MM.1S (cell line): ENCODE measurements around the gene MACROD2.
A peak's percentile ranks its signal among the peaks of the same experiment; 100 is the strongest.

ENCODE experiments used
- DNase-seq: peaks from one replicate; pipeline ENCODE4 v3.0.0-alpha.2; 2015
- H2AFZ ChIP-seq: fragments of 300-600 bp; sonication (generic); 2 replicates; pipeline ENCODE4 v1.6.0; 2016; ENCODE audit warnings: antibody characterized with exemption, low read length
- H3F3A ChIP-seq: fragments of 300-600 bp; sonication (generic); 2 replicates; pipeline ENCODE4 v1.6.1; 2016; ENCODE audit warnings: mild to moderate bottlenecking, antibody characterized with exemption, low read length, moderate library complexity, mixed read lengths; ENCODE audit not compliant: insufficient read depth
- H3K27ac ChIP-seq: fragments of 300-600 bp; sonication (generic); 2 replicates; pipeline ENCODE4 v1.5.1; 2016; ENCODE audit warnings: mild to moderate bottlenecking, low read length
- H3K27me3 ChIP-seq: fragments of 300-600 bp; sonication (generic); replicated peaks from 2 replicates; pipeline ENCODE4 v1.6.0; 2016; ENCODE audit warnings: low read length; ENCODE audit not compliant: insufficient read depth
- H3K36me3 ChIP-seq: fragments of 300-600 bp; sonication (generic); replicated peaks from 2 replicates; pipeline ENCODE4 v1.6.1; 2016; ENCODE audit warnings: mild to moderate bottlenecking, low read length, mixed read lengths; ENCODE audit not compliant: insufficient read depth
- H3K4me1 ChIP-seq: fragments of 300-600 bp; sonication (generic); 2 replicates; pipeline ENCODE4 v1.6.1; 2016; ENCODE audit warnings: low read length, mixed read lengths
- H3K4me2 ChIP-seq: fragments of 300-600 bp; sonication (generic); 2 replicates; pipeline ENCODE4 v1.6.0; 2016; ENCODE audit warnings: low read depth, low read length
- H3K4me3 ChIP-seq: fragments of 300-600 bp; sonication (generic); 2 replicates; pipeline ENCODE4 v1.5.1; 2016; ENCODE audit warnings: low read length, mixed read lengths
- H3K79me2 ChIP-seq: fragments of 300-600 bp; sonication (generic); 2 replicates; pipeline ENCODE4 v1.6.1; 2016; ENCODE audit warnings: mixed run types, low read length, mixed read lengths
- H3K9ac ChIP-seq: fragments of 300-600 bp; sonication (generic); 2 replicates; pipeline ENCODE4 v1.6.1; 2016; ENCODE audit warnings: low read length, mixed read lengths
- H3K9me2 ChIP-seq: fragments of 300-600 bp; sonication (generic); replicated peaks from 2 replicates; pipeline ENCODE4 v1.6.1; 2016; ENCODE audit warnings: mild to moderate bottlenecking, low read length, mixed read lengths; ENCODE audit not compliant: insufficient read depth
- H3K9me3 ChIP-seq: fragments of 300-600 bp; sonication (generic); replicated peaks from 2 replicates; pipeline ENCODE4 v1.6.1; 2016; ENCODE audit warnings: mild to moderate bottlenecking, low read length, mixed read lengths; ENCODE audit not compliant: insufficient read depth
- H4K20me1 ChIP-seq: fragments of 300-600 bp; sonication (generic); 2 replicates; pipeline ENCODE4 v1.6.1; 2016; ENCODE audit warnings: mild to moderate bottlenecking, low read length, moderate library complexity, mixed read lengths; ENCODE audit not compliant: insufficient read depth
- EZH2 ChIP-seq: fragments of 300-600 bp; sonication (generic); optimal IDR thresholded peaks from 2 replicates; pipeline ENCODE3; 2017; ENCODE audit warnings: low read depth, mild to moderate bottlenecking, antibody characterized with exemption, low read length, mixed read lengths
- EZH2phosphoT487 ChIP-seq: fragments of 300-600 bp; sonication (generic); IDR thresholded peaks from 2 replicates; pipeline ENCODE4 v1.6.1; 2018; ENCODE audit warnings: antibody characterized with exemption, low read length
- TF ChIP-seq, protein P1 (sequence below): fragments of 300-600 bp; sonication (generic); IDR thresholded peaks from 2 replicates; pipeline ENCODE4 v1.5.1; 2016; ENCODE audit warnings: antibody characterized with exemption, low read length, mixed read lengths

The MACROD2 gene

GRCh38 chr20:15928946-15929345, 1933.6 kb downstream of the MACROD2 start:
- Histone ChIP-seq H3K4me3 (no peak overlapping the region), H3K9me2 (no peaks in the 10 kb centered on the region), H3K79me2 (no peaks in the 10 kb centered on the region), H3F3A (no peaks in the 10 kb centered on the region), H3K9me3 (no peaks in the 10 kb centered on the region), H3K4me1 (no peaks in the 10 kb centered on the region), H4K20me1 (no peaks in the 10 kb centered on the region), H3K36me3 (no peaks in the 10 kb centered on the region), H3K27me3 (no peaks in the 10 kb centered on the region), H3K4me2 (no peak overlapping the region), H3K27ac (no peak overlapping the region), H3K9ac (no peak overlapping the region), H2AFZ (no peak overlapping the region)
- no peak for DNase-seq
- TF ChIP-seq, protein P1, sequence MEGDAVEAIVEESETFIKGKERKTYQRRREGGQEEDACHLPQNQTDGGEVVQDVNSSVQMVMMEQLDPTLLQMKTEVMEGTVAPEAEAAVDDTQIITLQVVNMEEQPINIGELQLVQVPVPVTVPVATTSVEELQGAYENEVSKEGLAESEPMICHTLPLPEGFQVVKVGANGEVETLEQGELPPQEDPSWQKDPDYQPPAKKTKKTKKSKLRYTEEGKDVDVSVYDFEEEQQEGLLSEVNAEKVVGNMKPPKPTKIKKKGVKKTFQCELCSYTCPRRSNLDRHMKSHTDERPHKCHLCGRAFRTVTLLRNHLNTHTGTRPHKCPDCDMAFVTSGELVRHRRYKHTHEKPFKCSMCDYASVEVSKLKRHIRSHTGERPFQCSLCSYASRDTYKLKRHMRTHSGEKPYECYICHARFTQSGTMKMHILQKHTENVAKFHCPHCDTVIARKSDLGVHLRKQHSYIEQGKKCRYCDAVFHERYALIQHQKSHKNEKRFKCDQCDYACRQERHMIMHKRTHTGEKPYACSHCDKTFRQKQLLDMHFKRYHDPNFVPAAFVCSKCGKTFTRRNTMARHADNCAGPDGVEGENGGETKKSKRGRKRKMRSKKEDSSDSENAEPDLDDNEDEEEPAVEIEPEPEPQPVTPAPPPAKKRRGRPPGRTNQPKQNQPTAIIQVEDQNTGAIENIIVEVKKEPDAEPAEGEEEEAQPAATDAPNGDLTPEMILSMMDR, result no peak
- TF ChIP-seq EZH2phosphoT487 (no peak), EZH2 (no peak)

DNA sequence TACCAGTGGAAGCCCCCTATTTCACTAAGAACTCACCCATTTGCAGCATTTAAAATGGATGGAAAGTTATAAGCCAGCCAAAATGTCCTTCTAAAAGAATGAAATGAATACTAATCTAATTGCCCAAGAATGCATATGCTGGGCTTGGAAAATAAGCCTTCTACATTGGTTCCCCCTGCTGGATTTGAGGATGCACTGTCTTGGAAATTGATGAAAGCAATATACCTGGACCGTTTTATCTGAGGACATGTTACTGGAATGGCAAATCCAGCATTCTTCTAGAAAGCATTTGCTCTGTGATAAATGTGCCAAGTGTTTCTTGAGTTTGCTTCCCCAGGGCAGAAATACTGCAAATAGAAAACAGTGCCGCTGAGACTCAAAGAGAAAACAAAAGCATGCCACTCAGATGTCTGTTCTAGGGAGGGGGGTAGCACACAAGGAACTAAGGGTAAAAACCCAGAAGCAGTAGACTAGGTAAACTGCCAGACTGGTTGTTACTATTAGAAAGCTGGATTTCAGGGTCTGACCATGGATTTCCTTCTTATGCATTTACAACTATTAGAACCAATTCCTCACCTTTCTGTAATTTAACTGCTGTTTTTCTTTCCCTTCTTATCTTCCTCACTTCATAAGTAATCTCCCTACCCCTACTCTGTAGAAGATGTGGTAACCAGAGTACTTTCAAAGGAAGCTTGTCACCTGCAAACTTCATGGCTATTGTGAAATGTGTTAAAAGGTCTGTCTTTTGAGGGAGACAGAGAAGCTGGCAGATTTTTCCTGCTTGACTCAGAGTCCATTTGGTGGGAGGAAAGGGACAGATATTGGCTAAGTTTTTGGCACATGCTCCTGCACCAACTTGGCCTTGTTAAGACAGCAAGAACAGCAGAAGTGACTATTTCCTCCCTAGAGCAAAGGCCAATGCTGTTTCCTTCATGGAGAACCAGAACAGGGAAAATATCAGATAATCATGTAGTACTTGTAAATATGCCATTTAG, 1935.3 kb downstream of the MACROD2 start:
- Histone ChIP-seq H3K9ac (no peak overlapping the region), H3K4me3 (no peak overlapping the region), H4K20me1 (no peaks in the 10 kb centered on the region), H3F3A (no peaks in the 10 kb centered on the region), H3K9me3 (no peaks in the 10 kb centered on the region), H3K79me2 (no peaks in the 10 kb centered on the region), H3K4me1 (no peaks in the 10 kb centered on the region), H3K27ac (no peak overlapping the region), H3K36me3 (no peaks in the 10 kb centered on the region), H3K4me2 (no peak overlapping the region), H3K27me3 (no peaks in the 10 kb centered on the region), H3K9me2 (no peaks in the 10 kb centered on the region), H2AFZ (no peak overlapping the region)
- no peak for TF ChIP-seq EZH2
- no peak for TF ChIP-seq EZH2phosphoT487
- TF ChIP-seq, protein P1, result peak; percentile 38; the same call in 1 of the 2 replicates
- no peak for DNase-seq

DNA sequence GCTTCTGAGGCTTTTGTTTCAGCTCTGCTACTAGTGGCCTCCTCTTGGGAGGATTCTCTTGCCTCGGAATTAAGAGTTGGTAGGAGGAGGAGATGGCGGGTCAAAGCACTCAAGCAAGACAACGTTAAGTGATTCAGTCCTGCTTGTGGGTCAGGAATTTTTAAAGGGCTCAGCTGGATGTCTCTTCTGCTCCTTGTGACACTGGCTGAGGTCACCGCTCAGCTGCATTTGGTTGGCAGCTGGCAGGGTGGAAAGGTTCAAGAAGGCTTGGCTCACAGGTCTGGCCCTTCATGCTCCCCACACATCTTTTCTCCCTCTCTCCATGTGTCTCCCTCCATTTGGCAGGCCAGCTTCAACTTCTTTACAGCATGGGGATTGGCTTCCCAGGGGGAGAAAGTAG, 1936.6 kb downstream of the MACROD2 start:
- TF ChIP-seq EZH2, result no peak
- TF ChIP-seq EZH2phosphoT487, result no peak
- TF ChIP-seq, protein P1, result no peak
- Histone ChIP-seq H3K4me2 (no peak overlapping the region), H3K36me3 (no peaks in the 10 kb centered on the region), H3K4me3 (no peak overlapping the region), H3K9me3 (no peaks in the 10 kb centered on the region), H3F3A (no peaks in the 10 kb centered on the region), H3K9ac (no peak overlapping the region), H4K20me1 (no peaks in the 10 kb centered on the region), H3K27ac (no peak overlapping the region), H2AFZ (no peak overlapping the region), H3K9me2 (no peaks in the 10 kb centered on the region), H3K79me2 (no peaks in the 10 kb centered on the region), H3K4me1 (0 out of 2 replicates have a peak, but pooled peaks cover 2% of the 10 kb centered on the region), H3K27me3 (no peaks in the 10 kb centered on the region)
- DNase-seq, result no peak
